NCI-H69 (cell line): ENCODE results near the gene ETV5.

Source experiments
- DNase-seq: peaks from one replicate; lab custom pipeline; 2025; lab: John Stamatoyannopoulos, UW

The ETV5 gene

GRCh38 chr3:186123012-186123411 is 14.1 kb upstream of the ETV5 start:
- no peak for DNase-seq

- no peak for DNase-seq
Observed at GRCh38 chr3:186121968-186122367, 13.1 kb upstream of the ETV5 start.

GRCh38 chr3:186121278-186121677 is 12.4 kb upstream of the ETV5 start:
- no peak for DNase-seq

GRCh38 chr3:186119499-186119898 is 10.6 kb upstream of the ETV5 start:
- DNase-seq = no peak

- no peak for DNase-seq
Observed at GRCh38 chr3:186118692-186119091, 9.8 kb upstream of the ETV5 start.

GRCh38 chr3:186117521-186118134 is 8.7 kb upstream of the ETV5 start:
- DNase-seq = no peak

GRCh38 chr3:186115239-186115996 is 6.5 kb upstream of the ETV5 start:
- no peak for DNase-seq

GRCh38 chr3:186110975-186111974 is 2.4 kb upstream of the ETV5 start:
- DNase-seq = no peak

- DNase-seq = peak; percentile 8
Observed at GRCh38 chr3:186109897-186110803, 1.3 kb upstream of the ETV5 start.

- DNase-seq = peak; percentile 36
Observed at GRCh38 chr3:186108106-186108940, 566 bp downstream of the ETV5 start.

- peak; percentile 83 for DNase-seq
Observed at GRCh38 chr3:186107215-186108105, 1.4 kb downstream of the ETV5 start.

GRCh38 chr3:186105543-186105942 is 3.3 kb downstream of the ETV5 start:
- no peak for DNase-seq

- no peak for DNase-seq
Observed at GRCh38 chr3:186102687-186103086, 6.2 kb downstream of the ETV5 start.

GRCh38 chr3:186100398-186100797 is 8.5 kb downstream of the ETV5 start:
- DNase-seq = no peak

- DNase-seq = peak; percentile 50
Observed at GRCh38 chr3:186099178-186099577, 9.7 kb downstream of the ETV5 start.

GRCh38 chr3:186098740-186099139 is 10.1 kb downstream of the ETV5 start:
- no peak for DNase-seq

- peak; percentile 88 for DNase-seq
Observed at GRCh38 chr3:186097663-186098451, 11.0 kb downstream of the ETV5 start.

GRCh38 chr3:186097317-186097662 is 11.6 kb downstream of the ETV5 start:
- no peak for DNase-seq

GRCh38 chr3:186096290-186096689 is 12.6 kb downstream of the ETV5 start:
- DNase-seq = no peak
